CD4-positive, alpha-beta T cell treated with Interleukin-21 for 1 hour (primary cell): ENCODE measurements around the gene CENPP.

Source experiments
- DNase-seq: peaks from one replicate; pipeline ENCODE4 v3.0.0-alpha.2; 2020

Gene CENPP

GRCh38 chr9:92644278-92644677 lies 318.5 kb downstream of the CENPP start:
- no peak for DNase-seq

- no peak for DNase-seq
Observed at GRCh38 chr9:92645041-92645440, 319.3 kb downstream of the CENPP start.

GRCh38 chr9:92647671-92648473 lies 322.1 kb downstream of the CENPP start:
- DNase-seq: no peak

DNA sequence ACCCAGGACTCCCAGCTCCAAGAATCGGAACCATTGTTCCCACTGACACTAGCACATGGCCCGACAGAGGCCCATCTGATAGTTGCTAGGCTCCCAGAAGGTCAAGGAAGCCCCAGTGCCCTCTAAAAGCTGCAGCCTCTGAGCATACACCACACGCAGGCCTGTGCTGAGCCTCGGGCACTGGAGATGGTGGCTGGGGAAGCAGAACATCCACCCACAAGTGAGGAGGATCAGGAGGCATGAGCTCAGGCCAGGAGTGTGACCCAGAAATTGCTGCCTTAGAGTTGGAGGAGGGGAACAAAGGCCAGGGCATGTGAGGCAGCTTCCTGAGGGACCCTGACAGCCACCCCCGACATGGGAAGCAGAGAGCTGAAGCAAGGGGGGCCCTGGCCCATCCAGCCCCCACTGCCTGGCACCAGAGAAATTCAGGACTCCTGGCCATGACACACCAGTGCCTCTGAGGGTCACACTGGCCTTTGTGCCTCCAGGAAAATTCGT lies 322.8 kb downstream of the CENPP start:
- no peak for DNase-seq

DNA sequence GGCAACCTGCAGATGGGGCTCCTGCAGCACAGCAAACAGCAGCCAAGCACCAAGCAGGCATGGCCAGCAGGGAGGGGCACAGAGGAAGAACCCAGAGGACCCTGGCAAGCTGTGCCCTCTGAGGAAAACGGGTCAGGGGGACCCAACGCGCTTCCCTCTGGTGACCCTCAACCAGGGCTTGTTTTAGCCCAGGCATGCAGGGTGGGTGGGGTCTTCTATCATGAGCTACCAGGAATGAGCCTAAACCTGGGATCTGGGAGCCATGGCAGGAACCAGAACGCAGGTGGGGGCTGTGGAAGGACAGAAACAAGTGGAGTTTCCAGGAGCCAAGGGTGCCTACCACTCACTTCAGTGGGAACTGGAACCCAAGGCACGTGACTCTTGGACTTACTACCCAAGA lies 323.3 kb downstream of the CENPP start:
- no peak for DNase-seq

- DNase-seq: no peak
Observed at GRCh38 chr9:92650296-92650695, 324.5 kb downstream of the CENPP start.

GRCh38 chr9:92650839-92651621 lies 325.3 kb downstream of the CENPP start:
- no peak for DNase-seq

DNA sequence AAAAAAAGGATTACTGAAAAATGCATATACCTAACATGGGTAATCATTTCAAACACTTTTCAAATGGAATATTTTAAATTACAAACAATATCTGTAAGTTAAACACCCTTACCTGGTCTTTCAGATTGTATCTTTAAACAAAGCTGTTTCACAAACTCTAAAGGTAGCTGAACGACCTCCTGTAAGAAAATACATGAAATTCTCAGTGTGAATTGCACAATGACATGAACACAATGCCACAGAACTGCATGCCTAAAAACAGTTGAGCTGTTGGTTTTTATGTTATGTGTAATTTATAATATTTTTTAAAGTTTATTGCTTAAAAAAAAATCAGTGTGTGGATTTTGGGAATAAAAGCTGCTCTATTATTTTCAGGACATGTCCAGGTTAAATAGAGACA lies 326.7 kb downstream of the CENPP start:
- no peak for DNase-seq

- no peak for DNase-seq
Observed at GRCh38 chr9:92654481-92655301, 328.9 kb downstream of the CENPP start.

GRCh38 chr9:92655366-92655765 lies 329.6 kb downstream of the CENPP start:
- DNase-seq: no peak

- DNase-seq: no peak
Observed at GRCh38 chr9:92655896-92656536, 330.3 kb downstream of the CENPP start.

DNA sequence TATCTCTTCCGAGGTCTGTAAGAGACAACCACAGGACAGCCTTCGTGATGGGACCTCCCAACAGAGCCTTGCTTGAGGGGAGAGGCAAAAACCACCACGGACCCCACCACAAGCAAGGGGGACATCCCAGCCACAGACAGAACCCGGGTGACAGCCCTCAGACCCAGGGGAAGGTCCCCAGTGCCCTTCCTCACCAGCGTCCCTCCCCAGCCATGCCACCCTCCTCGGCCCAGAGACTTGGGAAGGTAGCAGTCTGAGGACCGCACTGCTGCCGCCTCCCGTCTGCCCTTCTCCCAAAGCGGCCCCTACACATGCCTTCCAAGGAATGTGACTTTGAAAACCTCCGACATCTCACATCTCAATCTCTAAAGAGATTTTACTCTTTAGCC lies 330.8 kb downstream of the CENPP start:
- no peak for DNase-seq

DNA sequence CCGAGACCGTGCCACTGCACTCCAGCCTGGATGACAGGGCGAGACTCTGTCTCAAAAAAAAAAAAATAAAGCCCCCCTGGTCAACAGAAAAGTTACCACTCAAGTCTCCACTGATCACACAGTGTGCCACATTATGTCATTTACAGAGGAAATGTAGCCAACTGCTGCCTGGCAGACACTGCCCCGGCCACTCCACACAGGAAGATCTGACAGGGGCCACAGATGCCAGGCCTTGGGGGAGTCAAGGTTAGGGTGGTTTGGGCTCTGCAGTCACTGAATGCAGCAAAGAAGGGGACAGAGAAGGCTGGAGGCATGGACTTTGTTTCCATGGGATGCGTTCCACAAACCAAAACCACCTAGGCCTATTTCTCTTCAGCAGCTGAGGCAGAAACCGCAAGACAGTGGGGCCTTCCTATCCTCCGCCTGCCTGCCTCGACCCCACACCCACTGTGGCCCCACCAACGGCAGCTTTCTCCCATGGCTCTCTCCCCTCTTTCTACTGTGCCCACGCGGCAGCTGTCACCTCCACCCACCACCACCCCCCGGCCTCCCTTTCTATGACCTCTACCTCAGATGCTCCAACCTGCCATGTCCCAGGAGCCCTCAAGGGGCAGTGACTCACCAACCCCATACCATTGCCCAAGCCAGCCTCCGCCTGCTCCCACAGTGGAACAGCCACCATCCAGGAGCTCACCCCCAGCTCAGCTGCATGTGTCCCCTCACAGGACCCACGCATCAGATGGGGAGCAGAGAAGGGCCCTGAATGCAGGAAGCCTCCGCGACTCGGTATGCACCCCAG lies 331.7 kb downstream of the CENPP start:
- no peak for DNase-seq

DNA sequence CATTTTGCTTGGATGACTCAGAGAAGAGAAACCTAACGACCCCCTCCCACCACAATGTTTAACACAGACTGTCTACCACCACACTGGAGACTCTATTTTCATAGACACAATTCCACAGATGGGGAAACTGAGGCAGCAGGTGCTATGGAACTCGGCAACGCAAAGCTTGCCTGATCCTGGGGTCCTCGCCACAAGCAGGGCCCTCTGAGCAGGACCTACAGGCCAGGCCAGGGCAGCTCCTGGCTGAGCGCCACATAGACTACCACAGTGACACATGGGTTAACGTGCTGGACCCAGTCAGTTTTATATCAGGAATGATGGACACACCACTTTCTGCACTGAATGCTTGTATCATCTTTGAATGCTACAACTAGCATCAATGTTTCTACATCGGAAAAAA lies 332.4 kb downstream of the CENPP start:
- no peak for DNase-seq

DNA sequence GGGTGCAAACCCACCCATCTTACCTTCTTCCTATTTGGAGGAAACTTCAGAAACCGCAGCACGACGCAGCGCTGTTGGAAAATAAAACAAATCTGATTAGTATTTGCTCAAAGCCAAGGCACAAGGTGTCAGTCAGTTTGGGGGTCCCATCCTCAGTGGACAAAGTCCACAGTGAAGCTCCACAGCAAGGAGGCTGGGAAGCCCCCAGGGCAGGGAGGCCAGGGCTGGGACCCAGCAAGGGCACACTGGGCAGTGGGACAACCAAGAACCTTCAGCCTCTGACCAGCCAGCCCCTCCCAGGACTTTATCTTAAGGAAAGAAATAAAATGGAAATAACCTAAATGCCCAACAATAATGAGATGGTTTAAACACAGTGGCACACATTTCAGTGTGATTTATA lies 332.9 kb downstream of the CENPP start:
- DNase-seq: no peak

DNA sequence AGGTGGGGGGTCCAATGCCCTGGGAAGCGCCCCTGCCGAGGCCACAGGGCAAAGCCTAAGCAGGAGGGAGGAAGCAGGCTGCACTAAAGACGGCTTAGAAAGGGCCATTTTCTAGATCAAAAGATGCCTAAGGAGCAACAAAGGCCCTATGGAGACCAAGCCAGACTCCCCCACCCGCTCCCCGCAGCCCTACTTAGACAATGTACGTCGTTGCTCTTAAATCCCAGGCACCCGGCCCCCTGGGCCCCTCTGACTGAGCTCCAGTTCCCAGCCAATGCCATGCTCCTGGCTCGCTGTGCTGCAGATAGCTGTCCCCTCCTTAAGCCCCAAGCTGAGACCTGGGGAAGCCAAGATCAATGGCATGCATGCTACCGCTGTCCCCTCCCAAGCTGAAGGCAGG lies 333.8 kb downstream of the CENPP start:
- no peak for DNase-seq

DNA sequence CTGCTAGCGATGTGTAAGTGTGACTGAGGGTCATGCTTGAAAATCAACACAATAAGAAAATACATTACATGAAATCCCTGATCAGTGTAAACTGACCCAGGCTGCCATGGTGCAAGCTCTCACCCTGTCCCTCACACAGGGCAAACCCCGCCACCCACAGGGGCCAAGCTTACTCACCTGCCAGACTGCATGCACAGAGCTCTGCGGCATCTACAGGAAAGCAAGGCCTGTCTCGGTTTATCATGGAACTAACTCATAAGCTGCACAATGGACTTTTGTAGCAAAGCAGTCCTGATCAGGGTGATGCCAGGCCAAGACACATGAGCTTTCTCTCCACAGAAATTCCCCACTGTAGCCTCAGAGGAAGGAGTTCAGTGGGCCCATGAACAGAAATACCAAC lies 334.5 kb downstream of the CENPP start:
- DNase-seq: no peak

DNA sequence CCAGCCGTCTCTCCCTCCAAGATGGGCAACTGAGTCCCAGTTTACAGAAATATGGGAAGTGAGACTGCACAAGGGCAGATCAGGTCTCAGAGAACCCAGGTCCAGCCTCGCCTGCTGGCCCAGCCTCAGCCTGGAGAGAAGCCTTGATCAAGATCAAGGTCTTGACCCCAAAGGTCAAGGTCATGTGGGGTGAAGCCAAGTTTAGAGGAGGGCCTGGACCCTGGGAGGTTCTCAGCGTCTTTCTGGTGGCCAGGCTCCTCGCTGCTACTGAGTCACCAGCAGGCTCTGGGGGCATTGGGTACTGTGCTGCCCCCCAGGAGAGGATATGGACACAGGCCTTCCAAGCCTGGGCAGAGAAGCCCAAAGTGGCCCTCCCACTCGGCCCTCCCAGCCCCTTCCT lies 335.4 kb downstream of the CENPP start:
- DNase-seq: no peak

DNA sequence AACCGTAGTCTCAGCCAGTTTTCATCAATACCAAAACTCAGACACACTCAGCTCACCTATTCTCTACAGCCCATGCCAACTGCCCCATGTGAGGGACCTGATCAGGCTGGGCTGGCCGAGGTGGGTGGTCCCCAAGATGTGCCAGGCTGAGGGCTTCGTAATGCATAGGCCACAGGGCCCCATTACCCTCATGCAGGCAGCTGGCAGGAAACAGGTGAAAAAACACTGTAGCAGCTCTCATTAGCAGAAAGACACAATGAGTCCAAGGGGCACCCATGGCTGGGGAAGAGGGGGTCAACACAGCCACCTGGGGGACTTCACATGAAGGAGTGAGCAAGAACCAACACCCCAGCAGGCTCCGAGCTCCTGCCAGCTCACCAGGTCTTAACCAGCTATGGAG lies 336.0 kb downstream of the CENPP start:
- no peak for DNase-seq

GRCh38 chr9:92663126-92663525 lies 337.4 kb downstream of the CENPP start:
- no peak for DNase-seq

DNA sequence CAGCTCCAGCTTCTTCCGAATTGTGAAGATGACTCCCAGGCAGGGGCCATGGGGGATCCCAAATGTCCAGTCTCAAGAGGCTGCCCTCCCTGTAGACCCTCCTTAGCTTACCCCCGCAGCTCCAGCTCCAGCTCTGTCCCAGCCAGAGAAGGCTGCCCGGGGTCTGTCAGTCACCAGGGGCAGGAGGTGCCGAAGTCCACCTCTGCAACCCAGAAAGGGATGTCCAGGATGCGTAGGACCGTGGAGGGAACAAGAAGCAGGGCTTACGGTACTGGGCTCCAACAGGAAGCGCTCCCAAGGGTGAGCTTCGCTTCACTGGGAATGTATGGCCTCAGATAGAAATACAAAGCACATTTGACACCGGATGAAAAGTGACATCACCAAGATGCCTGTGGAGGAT lies 338.2 kb downstream of the CENPP start:
- no peak for DNase-seq
